Measurements from ENCODE around the gene NCOA7.
"Not testable (repeated sequence)": the region's sequence is repeated elsewhere in the genome, so short reads cannot be mapped to it uniquely, and the experiment has no call there.

The NCOA7 gene

GRCh38 chr6:125841356-125842090, 50.8 kb downstream of the NCOA7 start:
- DNase-seq (ENCODE audit: low read depth) = no peak

GRCh38 chr6:125842091-125842626, 51.4 kb downstream of the NCOA7 start:
- DNase-seq (ENCODE audit: low read depth) = no peak

- no peak for DNase-seq (ENCODE audit: low read depth)
These were observed 52.8 kb downstream of the NCOA7 start for GRCh38 chr6:125843593-125843992.

GRCh38 chr6:125844989-125845388, 54.2 kb downstream of the NCOA7 start:
- DNase-seq (ENCODE audit: low read depth) = no peak

DNA sequence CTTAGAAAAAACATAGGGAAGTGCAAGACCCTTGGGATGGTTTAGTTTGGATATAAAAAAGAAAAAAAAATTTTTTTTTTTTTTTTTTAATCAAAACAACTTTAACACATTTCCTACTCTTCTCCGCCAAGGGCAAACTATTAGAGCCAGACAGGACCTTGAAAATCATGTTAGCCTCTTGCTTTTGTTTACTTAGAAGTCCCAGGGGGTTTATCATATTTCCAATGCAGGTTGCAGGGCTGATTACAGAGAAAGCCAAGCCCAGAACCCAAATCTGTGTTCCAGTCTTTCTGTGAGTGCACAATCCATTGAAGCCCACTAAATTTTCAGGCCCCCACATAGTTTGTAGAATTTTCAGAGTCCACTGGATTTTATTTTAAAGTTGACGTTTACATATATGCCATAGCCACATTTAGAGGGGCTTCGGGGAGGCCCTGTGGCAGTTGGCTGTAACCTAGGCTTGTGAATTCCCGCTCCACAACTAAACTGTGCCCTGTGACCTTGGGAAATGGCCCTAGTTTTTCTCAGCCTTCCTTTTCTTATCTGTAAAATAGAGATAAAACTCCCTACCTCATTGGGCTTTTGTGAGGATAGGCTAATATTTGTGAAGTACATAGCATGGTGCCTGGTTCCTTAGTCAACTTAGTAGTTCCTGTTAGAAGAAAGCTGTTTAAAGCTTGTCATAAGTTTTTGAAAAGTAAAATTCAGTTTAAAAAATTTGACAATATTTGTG, 55.7 kb downstream of the NCOA7 start:
- DNase-seq (ENCODE audit: low read depth) = no peak

- DNase-seq (ENCODE audit: low read depth) = not testable (repeated sequence)
These were observed 57.5 kb downstream of the NCOA7 start for GRCh38 chr6:125848286-125848685.

GRCh38 chr6:125850361-125850760, 59.6 kb downstream of the NCOA7 start:
- DNase-seq (ENCODE audit: low read depth) = no peak

GRCh38 chr6:125852587-125852986, 61.8 kb downstream of the NCOA7 start:
- no peak for DNase-seq (ENCODE audit: low read depth)

- no peak for DNase-seq (ENCODE audit: low read depth)
These were observed 62.4 kb downstream of the NCOA7 start for GRCh38 chr6:125853168-125853567.

DNA sequence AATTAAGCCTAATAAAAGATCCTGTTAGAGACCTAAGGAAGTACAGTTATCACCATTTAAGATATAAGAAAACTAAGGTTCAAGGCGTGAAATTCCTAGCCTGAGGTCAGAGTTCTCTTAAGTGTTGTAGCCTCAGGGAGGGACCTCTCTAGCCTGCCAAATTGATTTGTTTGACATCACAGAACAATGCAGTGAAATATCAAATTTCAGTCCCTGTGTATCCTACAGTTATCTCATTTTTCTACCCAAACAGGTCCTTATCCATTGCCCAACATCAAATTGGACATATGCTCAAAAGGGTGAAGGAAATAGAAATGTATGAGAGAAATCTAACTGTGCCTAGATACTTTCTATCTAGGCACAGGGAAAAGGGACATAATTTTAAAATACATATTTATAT, 63.0 kb downstream of the NCOA7 start:
- no peak for DNase-seq (ENCODE audit: low read depth)

DNA sequence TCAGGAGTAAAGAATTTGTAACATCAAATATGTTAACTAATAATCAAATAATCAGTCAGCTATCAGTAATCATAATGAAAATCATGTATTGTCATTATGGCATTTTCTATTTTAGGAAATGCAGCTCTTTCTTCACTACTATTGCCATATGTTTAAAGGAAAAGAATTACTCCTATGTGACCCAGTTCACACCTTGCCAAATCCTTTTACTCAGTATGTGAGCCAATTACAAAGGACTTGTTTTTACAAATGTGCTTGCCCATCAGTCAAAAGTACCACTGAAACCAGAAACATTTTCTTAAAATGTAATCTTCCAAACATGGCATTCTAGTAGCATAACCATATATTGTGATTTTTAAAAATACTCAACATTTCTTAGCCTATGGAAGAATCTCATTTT, 63.6 kb downstream of the NCOA7 start:
- DNase-seq (ENCODE audit: low read depth) = no peak

- DNase-seq (ENCODE audit: low read depth) = no peak
These were observed 65.0 kb downstream of the NCOA7 start for GRCh38 chr6:125855783-125856182.

DNA sequence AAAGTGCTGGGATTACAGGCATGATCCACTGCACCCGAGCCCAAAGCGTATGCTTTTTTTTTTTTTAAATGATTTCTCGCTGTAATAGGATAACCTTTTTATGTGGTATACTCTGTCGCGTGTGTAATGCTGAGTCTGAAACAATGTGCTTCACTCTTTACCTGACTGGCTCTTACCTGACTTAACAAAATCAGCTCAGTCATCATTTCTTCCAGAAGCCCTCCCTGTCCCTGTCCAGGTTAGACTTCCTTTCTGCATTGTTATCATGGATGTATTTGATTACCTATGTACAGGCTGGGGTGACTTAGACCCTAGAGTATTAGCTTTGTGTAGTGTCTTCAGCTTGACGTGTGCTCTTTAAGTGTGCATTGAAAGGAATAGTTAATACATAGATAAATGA, 67.1 kb downstream of the NCOA7 start:
- no peak for DNase-seq (ENCODE audit: low read depth)

- no peak for DNase-seq (ENCODE audit: low read depth)
These were observed 67.9 kb downstream of the NCOA7 start for GRCh38 chr6:125858427-125859320.

- no peak for DNase-seq (ENCODE audit: low read depth)
These were observed 69.0 kb downstream of the NCOA7 start for GRCh38 chr6:125859727-125860126.

DNA sequence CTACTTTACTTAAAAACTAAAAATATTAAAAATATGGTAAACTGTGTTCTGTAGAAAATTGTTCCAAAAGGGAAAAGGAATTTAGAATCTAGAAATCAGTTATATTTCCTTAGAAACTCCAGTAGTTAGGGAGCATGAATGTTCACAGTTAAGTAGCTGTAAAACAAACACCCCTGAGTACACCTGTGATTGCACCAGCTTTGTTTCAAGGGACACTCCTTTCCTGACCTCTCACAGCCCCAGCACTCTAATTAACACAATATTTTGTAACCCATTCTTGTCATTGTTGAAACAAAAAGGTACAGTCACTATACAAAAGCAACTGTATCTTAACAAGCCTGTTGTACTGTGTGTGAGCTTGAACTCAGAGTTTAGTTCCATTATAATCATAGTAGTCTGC, 72.3 kb downstream of the NCOA7 start:
- DNase-seq (ENCODE audit: low read depth) = no peak

DNA sequence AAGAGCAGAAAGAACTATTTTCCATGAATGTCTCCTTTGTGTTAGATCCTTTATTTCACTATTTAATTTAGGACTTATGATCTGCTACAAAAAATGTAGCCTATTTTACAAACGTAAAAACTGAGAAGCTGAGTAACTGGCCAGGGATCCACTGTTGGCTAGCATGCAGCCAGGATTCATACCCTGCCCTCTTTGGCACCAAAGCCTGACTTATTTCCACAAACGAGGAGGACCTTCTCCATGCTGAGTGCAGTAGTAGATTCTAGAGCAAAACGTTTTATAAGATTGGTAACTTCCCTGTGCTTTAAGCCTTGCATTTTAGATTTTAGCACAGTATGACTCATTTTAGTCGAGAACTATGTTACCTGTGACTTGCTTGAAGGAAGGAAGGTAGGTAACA, 74.3 kb downstream of the NCOA7 start:
- no peak for DNase-seq (ENCODE audit: low read depth)

DNA sequence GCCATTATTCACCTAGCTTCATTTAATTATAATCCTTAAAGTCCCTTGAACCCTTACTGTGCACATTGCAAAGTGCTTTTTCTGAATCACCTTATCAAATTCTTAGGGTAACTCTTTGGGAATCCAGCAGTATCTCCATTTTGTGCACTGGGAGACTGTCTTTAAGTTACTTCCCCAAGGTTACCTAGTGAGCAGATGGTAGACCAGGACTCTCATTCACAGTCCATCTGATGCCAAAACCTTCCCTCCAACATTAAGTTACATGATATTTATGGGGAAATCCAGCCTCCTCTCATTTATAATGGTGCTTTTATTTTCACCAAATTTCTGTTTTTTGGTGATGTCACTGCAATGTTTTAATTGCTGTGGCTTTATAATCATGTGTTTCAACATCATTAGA, 75.7 kb downstream of the NCOA7 start:
- DNase-seq (ENCODE audit: low read depth) = no peak

DNA sequence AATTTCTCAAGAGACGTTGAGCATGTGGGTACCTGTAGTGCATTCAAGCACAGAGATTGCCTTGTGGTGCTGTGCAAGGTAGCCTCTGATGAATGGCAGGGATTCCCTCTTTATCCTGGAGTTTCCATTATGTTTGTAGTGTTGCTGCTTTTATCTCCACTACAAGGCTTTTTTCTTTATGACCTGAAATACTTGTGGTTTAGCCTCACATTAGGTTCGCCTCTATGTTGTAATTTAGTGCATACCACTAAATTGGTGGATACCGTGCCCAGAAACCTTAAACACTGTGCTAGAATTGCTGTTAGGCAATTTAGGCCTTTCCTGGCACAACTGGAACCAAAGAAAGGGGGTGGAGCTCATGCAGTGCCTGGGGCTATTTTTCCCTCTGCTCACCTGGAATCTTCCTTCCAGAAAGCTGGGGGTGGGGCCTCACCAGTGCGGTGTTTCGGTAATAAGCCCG, 76.8 kb downstream of the NCOA7 start:
- DNase-seq (ENCODE audit: low read depth) = no peak

DNA sequence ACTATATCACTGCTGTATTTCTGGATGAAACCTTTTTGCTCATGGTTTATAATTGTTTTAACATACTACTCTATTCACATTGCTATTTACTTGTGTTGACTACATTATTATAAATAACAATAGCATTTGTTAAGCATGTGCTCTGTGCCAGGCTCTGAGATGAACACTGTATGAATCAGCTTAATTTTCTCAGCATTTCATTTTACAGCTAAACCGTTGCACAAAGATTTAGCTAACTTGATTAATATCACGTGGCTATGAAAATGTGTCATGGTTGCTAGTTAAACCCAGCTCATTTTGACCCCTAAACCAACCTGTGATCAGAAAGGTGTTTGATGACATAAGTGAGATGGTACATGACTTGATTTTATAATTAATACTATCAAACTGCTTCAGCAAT, 77.5 kb downstream of the NCOA7 start:
- no peak for DNase-seq (ENCODE audit: low read depth)

- DNase-seq (ENCODE audit: low read depth) = no peak
These were observed 78.1 kb downstream of the NCOA7 start for GRCh38 chr6:125868678-125869395.

DNA sequence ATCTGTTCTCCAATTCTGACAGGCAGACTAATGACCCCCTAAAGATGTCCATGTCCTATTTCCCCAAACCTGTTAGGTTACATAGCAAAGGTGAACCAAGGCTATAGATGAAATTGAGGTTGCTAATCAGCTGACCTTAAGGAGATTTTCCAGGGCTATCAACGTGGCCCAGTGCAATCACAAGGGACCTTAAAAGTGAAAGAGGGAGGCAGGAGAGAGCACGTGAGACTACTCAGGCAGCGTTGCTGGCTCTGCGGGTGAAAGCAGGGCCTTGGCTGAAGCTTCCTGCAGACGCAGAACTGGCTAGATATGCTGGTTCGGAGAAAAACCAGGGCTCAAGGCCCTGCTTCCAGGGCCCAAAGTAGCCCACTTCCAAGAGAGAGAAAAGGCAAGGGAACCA, 78.7 kb downstream of the NCOA7 start:
- DNase-seq (ENCODE audit: low read depth) = no peak
